CD4-positive, CD25-positive, alpha-beta regulatory T cell (primary cell): ENCODE results near the gene RHBDD3. TPM values are rescaled to one million over a fixed set of nuclear protein-coding genes. Genes with fewer than 3 reads are reported as not detected.

Experiments
- ATAC-seq, 2 donors: fragments of 150-1000 bp; cut with Tn5 transposase; one replicate each; pipeline ENCODE4 v1.10.0; 2021; ENCODE audit warnings: low read depth in 2 of 2, moderate number of reproducible peaks in 2 of 2, moderate library complexity in 1 of 2
- DNase-seq, 3 donors: peaks; one replicate each; pipeline versions ENCODE4 v3.0.0 to v3.0.0-alpha.2; 2012 to 2022; ENCODE audit warnings: mixed read lengths in 1 of 3
- H3K27ac ChIP-seq: one replicate; pipeline ENCODE4 v1.7.0; 2013; ENCODE audit warnings: mild to moderate bottlenecking, low read length; ENCODE audit not compliant: insufficient read depth, poor library complexity, severe bottlenecking
- H3K27me3 ChIP-seq: one replicate; pipeline ENCODE4 v1.7.0; 2013; ENCODE audit warnings: low read length; ENCODE audit not compliant: control insufficient read depth, insufficient read depth
- H3K36me3 ChIP-seq: one replicate; pipeline ENCODE4 v1.7.0; 2013; ENCODE audit warnings: mild to moderate bottlenecking, low read length, moderate library complexity; ENCODE audit not compliant: control insufficient read depth, insufficient read depth
- H3K4me1 ChIP-seq: 2 replicates; pipeline ENCODE4 v1.7.0; 2013; ENCODE audit warnings: mild to moderate bottlenecking, low read length; ENCODE audit not compliant: insufficient read depth, control insufficient read depth, poor library complexity, severe bottlenecking
- H3K4me3 ChIP-seq: one replicate; pipeline ENCODE4 v1.7.0; 2013; ENCODE audit warnings: low read depth, mild to moderate bottlenecking, low read length, moderate library complexity
- H3K9me3 ChIP-seq, 2 experiments: 1 replicate in 1 of 2; 2 replicates in 1 of 2; pipeline ENCODE4 v1.7.0; 2013; ENCODE audit warnings: low read length in 2 of 2, mild to moderate bottlenecking in 1 of 2, moderate library complexity in 1 of 2; ENCODE audit not compliant: control insufficient read depth in 2 of 2
- H3K27ac Mint-ChIP-seq, 3 donors: one replicate each; pipeline ENCODE4 v1.8.0; 2020 to 2022; ENCODE audit warnings: mild to moderate bottlenecking in 3 of 3, mixed read lengths in 3 of 3, moderate library complexity in 2 of 3
- H3K27me3 Mint-ChIP-seq: one replicate; pipeline ENCODE4 v1.8.0; 2022; ENCODE audit warnings: mild to moderate bottlenecking, mixed read lengths
- H3K36me3 Mint-ChIP-seq: one replicate; pipeline ENCODE4 v1.8.0; 2020; ENCODE audit warnings: mixed read lengths
- H3K4me1 Mint-ChIP-seq, 4 donors: one replicate each; pipeline ENCODE4 v1.8.0; 2020 to 2022; ENCODE audit warnings: mixed read lengths in 4 of 4, mild to moderate bottlenecking in 1 of 4
- H3K4me3 Mint-ChIP-seq, 4 donors: one replicate each; pipeline ENCODE4 v1.8.0; 2020 to 2022; ENCODE audit warnings: mild to moderate bottlenecking in 4 of 4, mixed read lengths in 4 of 4, moderate library complexity in 3 of 4
- H3K9me3 Mint-ChIP-seq, 7 donors: one replicate each; pipeline ENCODE4 v1.8.0; 2020 to 2022; ENCODE audit warnings: mixed read lengths in 7 of 7, mild to moderate bottlenecking in 3 of 7, moderate library complexity in 2 of 7
- polyA plus RNA-seq, 4 donors: library from polyadenylated mRNA; unstranded; fragments of 300-500 nt; fragmentation: Illumina TruSeq; gene quantifications; one replicate each; pipeline ENCODE4 v1.2.3, GENCODE V29; 2021
- total RNA-seq: library from RNA; stranded (reverse); gene quantifications from one replicate; pipeline ENCODE4 v1.2.3, GENCODE V29; 2022

RHBDD3 gene
- total and polyA plus RNA-seq, 5 donors from 2014 or later: 6.5 to 16.0 (median 10.7) TPM

DNA sequence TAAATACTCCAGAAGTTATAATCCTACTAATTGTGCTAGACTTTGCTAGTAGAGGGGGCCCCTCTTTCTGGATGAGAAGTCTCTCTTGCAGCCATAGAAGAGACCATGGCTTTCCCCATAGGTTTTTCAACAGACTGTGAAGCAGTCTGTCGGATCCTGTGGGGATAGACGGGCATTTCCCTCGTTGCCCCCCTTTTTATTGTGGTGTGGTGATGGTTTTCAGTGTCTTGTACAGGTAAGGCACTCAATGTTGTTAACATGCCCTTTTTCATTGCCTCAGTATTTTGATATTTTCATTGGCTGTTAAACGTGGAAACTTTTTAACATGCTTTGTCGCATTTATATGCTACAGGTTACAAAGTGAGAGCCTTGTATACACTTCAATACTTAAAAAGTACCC, 22.3 kb upstream of the RHBDD3 start:
- Mint-ChIP-seq H3K36me3 (peaks cover 59% of the 10 kb centered on the region), H3K27me3 (no peaks in the 10 kb centered on the region), H3K4me1 (peaks cover 12 to 27% (median 22%) of the 10 kb centered on the region in 4 donors), H3K4me3 (no peak overlapping the region), H3K27ac (no peak overlapping the region), H3K9me3 (no peaks in the 10 kb centered on the region)
- DNase-seq: no peak
- Histone ChIP-seq H3K27ac (no peak overlapping the region), H3K9me3 (no peaks in the 10 kb centered on the region), H3K4me1 (no peaks in the 10 kb centered on the region), H3K27me3 (no peaks in the 10 kb centered on the region), H3K36me3 (peaks cover 96% of the 10 kb centered on the region), H3K4me3 (no peak overlapping the region)
- no peak for ATAC-seq

DNA sequence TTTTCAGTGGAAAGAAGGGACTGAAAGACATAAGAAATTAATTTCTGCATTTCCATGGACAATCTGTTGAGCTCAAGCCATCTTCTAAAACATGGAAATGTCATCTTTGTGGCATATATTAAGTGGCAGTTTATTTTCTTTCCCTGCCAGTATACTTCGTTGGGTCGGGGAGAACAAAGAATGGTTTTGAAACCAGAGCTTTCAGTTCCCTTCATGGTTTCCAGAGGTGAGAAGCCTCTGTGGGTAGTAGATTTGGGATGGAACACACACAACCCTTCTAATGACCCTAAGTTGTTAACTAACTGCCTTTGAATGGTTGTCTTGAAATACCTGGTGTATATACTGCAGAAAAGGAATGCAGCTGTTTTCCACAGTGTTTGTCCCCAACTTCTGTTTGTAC, 21.1 kb upstream of the RHBDD3 start:
- Mint-ChIP-seq H3K27ac (peak overlapping the region in 1 of 3 donors; percentile 62), H3K27me3 (no peaks in the 10 kb centered on the region), H3K4me3 (no peak overlapping the region)

DNA sequence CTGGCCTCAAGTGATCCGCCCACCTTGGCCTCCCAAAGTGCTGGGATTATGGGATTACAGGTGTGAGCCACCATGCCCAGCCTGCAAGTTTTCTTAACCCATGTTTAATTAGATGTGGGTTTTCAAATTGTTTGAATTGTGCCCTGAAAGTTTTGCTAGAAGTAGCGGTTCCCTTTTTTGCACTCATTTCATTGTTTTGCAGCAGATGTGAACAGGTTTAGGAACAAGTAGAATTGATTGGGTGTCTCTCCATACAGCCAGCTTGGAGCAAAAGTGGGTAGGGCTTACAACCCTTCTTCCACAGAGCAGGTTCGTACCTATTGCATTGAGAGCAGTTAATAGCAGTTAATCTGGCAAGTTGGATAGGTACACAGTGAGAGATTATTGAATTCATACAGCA, 16.4 kb upstream of the RHBDD3 start:
- no peak for ATAC-seq
- Mint-ChIP-seq H3K4me1 (peaks cover 14 to 38% (median 25%) of the 10 kb centered on the region in 4 donors), H3K9me3 (peaks cover 0 to 2% (median 0%) of the 10 kb centered on the region in 7 donors), H3K27me3 (no peaks in the 10 kb centered on the region), H3K36me3 (peaks cover 56% of the 10 kb centered on the region), H3K4me3 (no peak overlapping the region), H3K27ac (peak overlapping the region in 1 of 3 donors; percentile 4)
- DNase-seq: no peak
- H3K36me3 ChIP-seq: peaks cover 87% of the 10 kb centered on the region
- no peaks in the 10 kb centered on the region for H3K4me1 ChIP-seq
- H3K27me3 ChIP-seq: no peaks in the 10 kb centered on the region
- H3K27ac ChIP-seq: no peak overlapping the region
- no peaks in the 10 kb centered on the region for H3K9me3 ChIP-seq
- no peak overlapping the region for H3K4me3 ChIP-seq

More for the DNA sequence above, 21.1 kb upstream of the RHBDD3 start:
- Histone ChIP-seq H3K27ac (no peak overlapping the region), H3K4me1 (no peaks in the 10 kb centered on the region), H3K36me3 (peaks cover 96% of the 10 kb centered on the region), H3K9me3 (no peaks in the 10 kb centered on the region), H3K4me3 (no peak overlapping the region), H3K27me3 (no peaks in the 10 kb centered on the region)
- ATAC-seq (no peak), DNase-seq (no peak)
- Mint-ChIP-seq H3K4me1 (peaks cover 12 to 32% (median 24%) of the 10 kb centered on the region in 4 donors), H3K9me3 (no peaks in the 10 kb centered on the region), H3K36me3 (peaks cover 66% of the 10 kb centered on the region)

DNA sequence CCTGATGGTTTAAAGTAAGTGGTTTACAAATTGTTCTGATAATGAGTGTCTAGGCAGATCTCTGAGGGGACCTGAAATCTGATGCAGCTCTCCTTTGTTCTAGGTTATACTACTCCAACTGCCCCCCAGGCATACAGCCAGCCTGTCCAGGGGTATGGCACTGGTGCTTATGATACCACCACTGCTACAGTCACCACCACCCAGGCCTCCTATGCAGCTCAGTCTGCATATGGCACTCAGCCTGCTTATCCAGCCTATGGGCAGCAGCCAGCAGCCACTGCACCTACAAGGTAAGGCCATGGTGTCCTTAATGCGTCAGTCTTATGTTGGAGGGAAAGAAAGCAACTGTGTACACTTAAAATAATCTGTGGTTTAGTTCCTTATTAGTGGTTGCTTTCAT, 10.1 kb upstream of the RHBDD3 start:
- Histone ChIP-seq H3K9me3 (no peaks in the 10 kb centered on the region), H3K27ac (no peak overlapping the region), H3K27me3 (no peaks in the 10 kb centered on the region), H3K4me1 (peaks cover 21% of the 10 kb centered on the region), H3K4me3 (no peak overlapping the region), H3K36me3 (peaks cover 90% of the 10 kb centered on the region)
- H3K9me3 Mint-ChIP-seq: peaks cover 0 to 2% (median 0%) of the 10 kb centered on the region in 7 donors
- H3K4me3 Mint-ChIP-seq: peak overlapping the region in 1 of 4 donors; percentile 32
- peaks cover 52% of the 10 kb centered on the region for H3K36me3 Mint-ChIP-seq
- ATAC-seq (no peak), DNase-seq (no peak)
- peaks cover 44 to 63% (median 49%) of the 10 kb centered on the region in 4 donors for H3K4me1 Mint-ChIP-seq
- peak overlapping the region in 1 of 3 donors; percentile 67 for H3K27ac Mint-ChIP-seq
- H3K27me3 Mint-ChIP-seq: no peaks in the 10 kb centered on the region

DNA sequence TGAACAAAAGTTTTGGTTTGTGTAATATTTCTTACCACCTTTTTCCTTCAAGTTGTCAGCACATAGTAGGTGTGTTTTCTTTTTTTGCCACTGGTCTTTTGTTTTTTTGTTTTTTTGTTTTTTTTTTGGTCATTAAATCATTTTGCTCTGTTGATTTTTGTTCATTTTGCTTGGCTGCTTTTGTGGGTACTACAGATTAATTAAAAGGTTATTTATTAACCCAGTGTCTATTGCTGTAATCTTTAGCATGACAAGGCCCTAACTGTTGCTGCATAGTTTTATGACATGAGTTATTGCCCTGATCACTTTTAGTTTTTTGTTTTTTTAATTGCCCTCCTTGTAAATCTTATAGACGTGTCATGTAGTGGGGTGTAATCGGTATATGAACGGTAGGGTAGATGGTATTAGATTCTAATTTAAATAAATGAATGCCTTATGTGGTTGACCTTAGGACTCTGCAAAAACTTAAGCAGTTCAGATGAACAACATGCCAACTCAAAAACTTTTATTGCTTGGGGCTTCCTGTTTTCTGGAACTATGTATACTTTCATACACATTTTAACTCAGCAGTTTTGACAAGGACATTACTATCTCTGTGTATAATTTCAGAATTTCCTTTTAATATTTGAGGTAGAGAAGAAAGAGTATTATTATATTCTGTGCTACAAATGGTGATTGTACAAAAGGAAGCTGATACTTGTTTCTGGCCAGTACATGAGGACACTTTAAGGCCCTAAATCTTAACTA, 8.2 kb upstream of the RHBDD3 start:
- peak overlapping the region in 1 of 4 donors; percentile 70 for H3K4me3 Mint-ChIP-seq
- H3K9me3 Mint-ChIP-seq: peaks cover 0 to under 1% (median 0%) of the 10 kb centered on the region in 7 donors
- ATAC-seq: no peak
- Histone ChIP-seq H3K27ac (no peak overlapping the region), H3K4me3 (no peak overlapping the region), H3K9me3 (no peaks in the 10 kb centered on the region), H3K27me3 (no peaks in the 10 kb centered on the region), H3K4me1 (peaks cover 37% of the 10 kb centered on the region), H3K36me3 (peaks cover 89% of the 10 kb centered on the region)
- no peaks in the 10 kb centered on the region for H3K27me3 Mint-ChIP-seq
- DNase-seq: no peak
- peaks cover 49 to 80% (median 64%) of the 10 kb centered on the region in 4 donors for H3K4me1 Mint-ChIP-seq
- H3K27ac Mint-ChIP-seq: peak overlapping the region in 1 of 3 donors; percentile 18
- peaks cover 55% of the 10 kb centered on the region for H3K36me3 Mint-ChIP-seq

DNA sequence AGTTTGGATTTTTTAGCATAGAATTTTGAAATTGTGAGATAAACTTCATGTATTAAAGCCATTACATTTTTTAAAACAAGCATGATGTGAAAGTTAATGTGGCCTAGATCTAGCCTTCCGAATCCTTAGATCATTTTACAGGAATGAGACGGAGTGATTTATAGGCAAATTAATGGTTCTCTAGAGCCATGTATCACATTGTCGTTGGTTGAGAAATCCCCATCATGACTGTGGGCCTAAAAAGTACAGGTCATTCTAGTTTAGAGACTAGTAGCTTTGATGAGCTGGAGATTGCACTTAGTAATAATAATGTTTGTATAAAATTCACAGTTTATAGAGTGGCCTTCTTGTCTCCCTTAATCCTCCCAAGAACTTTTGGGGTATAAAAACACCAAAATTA, 7.4 kb upstream of the RHBDD3 start:
- DNase-seq (no peak), ATAC-seq (no peak)
- H3K9me3 Mint-ChIP-seq: no peaks in the 10 kb centered on the region
- Histone ChIP-seq H3K36me3 (peaks cover 83% of the 10 kb centered on the region), H3K4me1 (peaks cover 45% of the 10 kb centered on the region), H3K27ac (no peak overlapping the region), H3K9me3 (no peaks in the 10 kb centered on the region), H3K4me3 (no peak overlapping the region), H3K27me3 (no peaks in the 10 kb centered on the region)
- no peak overlapping the region for H3K27ac Mint-ChIP-seq
- no peaks in the 10 kb centered on the region for H3K27me3 Mint-ChIP-seq
- H3K36me3 Mint-ChIP-seq: peaks cover 58% of the 10 kb centered on the region
- H3K4me1 Mint-ChIP-seq: peaks cover 54 to 88% (median 70%) of the 10 kb centered on the region in 4 donors
- peak overlapping the region in 1 of 4 donors; percentile 70 for H3K4me3 Mint-ChIP-seq

DNA sequence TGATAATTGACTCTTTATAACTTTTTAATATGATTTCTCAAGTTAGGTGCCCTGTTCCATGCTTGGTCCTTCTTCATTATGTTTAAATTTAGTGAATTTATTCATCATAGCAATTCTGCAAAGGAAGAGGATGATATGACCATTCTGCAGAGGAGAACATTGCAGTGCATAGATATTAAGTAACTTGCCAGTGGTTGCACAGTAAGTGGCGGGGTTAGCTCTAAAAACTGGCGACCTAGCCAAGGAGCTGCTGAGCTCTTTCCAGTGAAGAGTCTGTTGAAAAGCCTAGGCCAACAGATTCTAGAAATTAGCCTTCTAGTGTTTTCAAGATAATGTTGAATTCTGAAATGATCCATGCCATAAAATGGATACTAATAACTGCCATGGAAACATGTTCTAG, 4.8 kb upstream of the RHBDD3 start:
- no peak overlapping the region for H3K27ac ChIP-seq
- H3K27ac Mint-ChIP-seq: no peak overlapping the region
- peak overlapping the region; percentile 12 to 99 (median 96) for H3K4me3 Mint-ChIP-seq
- H3K4me1 ChIP-seq: peaks cover 58% of the 10 kb centered on the region
- no peak for DNase-seq
- H3K4me1 Mint-ChIP-seq: peaks cover 50 to 87% (median 72%) of the 10 kb centered on the region in 4 donors
- peak overlapping the region; percentile 83 for H3K4me3 ChIP-seq
- H3K27me3 Mint-ChIP-seq: peaks cover 4% of the 10 kb centered on the region
- no peak for ATAC-seq
- H3K9me3 Mint-ChIP-seq: peaks cover 0 to 2% (median 0%) of the 10 kb centered on the region in 7 donors
- peaks cover 49% of the 10 kb centered on the region for H3K36me3 Mint-ChIP-seq
- peaks cover 60% of the 10 kb centered on the region for H3K36me3 ChIP-seq
- H3K9me3 ChIP-seq: no peaks in the 10 kb centered on the region
- no peaks in the 10 kb centered on the region for H3K27me3 ChIP-seq
